AG04450 (cell line): ENCODE results near the gene CPPED1. TPM values are rescaled to one million over a fixed set of nuclear protein-coding genes. Genes with fewer than 3 reads are reported as not detected.

Experiments
- CTCF ChIA-PET: fragments of 300-600, 350-600 bp; formaldehyde crosslinking; extraction: SDS; loops from one replicate; lab custom pipeline; 2022; ENCODE audit warnings: antibody characterized with exemption, inconsistent platforms; lab: Charles Lee
- POLR2A ChIA-PET: fragments of 350-600 bp; formaldehyde crosslinking; extraction: SDS; loops from one replicate; lab custom pipeline; 2021; ENCODE audit warnings: antibody characterized with exemption, inconsistent platforms; lab: Yijun Ruan, JAX
- DNase-seq: peaks from one replicate; pipeline ENCODE4 v3.0.0-alpha.2; 2011; ENCODE audit warnings: low read depth, low spot score
- H3K27ac ChIP-seq: one replicate; pipeline ENCODE4 v1.5.1; 2012; ENCODE audit warnings: low read depth, low read length, control low read depth
- H3K27me3 ChIP-seq: one replicate; pipeline ENCODE4 v1.6.0; 2012; ENCODE audit warnings: low read length; ENCODE audit not compliant: control insufficient read depth, insufficient read depth
- H3K4me3 ChIP-seq: 2 replicates; pipeline ENCODE4 v1.5.1; 2011; ENCODE audit warnings: mild to moderate bottlenecking, low read depth, low read length, control low read depth
- H3K9me3 ChIP-seq: 2 replicates; pipeline ENCODE4 v1.5.1; 2012; ENCODE audit warnings: low read length; ENCODE audit not compliant: control insufficient read depth, insufficient read depth
- CTCF ChIP-seq: IDR thresholded peaks from 2 replicates; pipeline ENCODE4 v1.5.1; 2011; ENCODE audit warnings: low read depth, low read length, control low read depth, inconsistent platforms
- polyA plus RNA-seq: library from polyadenylated mRNA; depleted of rRNA; stranded (reverse); fragments of >200 nt; gene quantifications from 2 replicates; pipeline ENCODE4 v1.2.3, GENCODE V29; 2011

CPPED1 gene
- polyA plus RNA-seq, 1 experiment: 7.7 TPM

GRCh38 chr16:12651765-12652512 lies 151.7 kb downstream of the CPPED1 start:
- DNase-seq: no peak
- H3K4me3 ChIP-seq: no peak overlapping the region
- no peak for TF ChIP-seq CTCF
- ChIA-PET CTCF (no interaction called here), POLR2A (no interaction called here)
- peaks cover 26% of the 10 kb centered on the region for H3K9me3 ChIP-seq
- no peak overlapping the region for H3K27ac ChIP-seq
- no peaks in the 10 kb centered on the region for H3K27me3 ChIP-seq

- CTCF ChIA-PET: no interaction called here
- H3K9me3 ChIP-seq: peaks cover 18% of the 10 kb centered on the region
- no peak for DNase-seq
- POLR2A ChIA-PET: no interaction called here
- no peak overlapping the region for H3K4me3 ChIP-seq
- TF ChIP-seq CTCF: no peak
- no peak overlapping the region for H3K27ac ChIP-seq
- no peaks in the 10 kb centered on the region for H3K27me3 ChIP-seq
These were observed 154.3 kb downstream of the CPPED1 start for GRCh38 chr16:12649356-12649755.

- Histone ChIP-seq H3K27me3 (no peaks in the 10 kb centered on the region), H3K27ac (no peak overlapping the region), H3K4me3 (no peak overlapping the region), H3K9me3 (peaks cover 31% of the 10 kb centered on the region)
- CTCF ChIA-PET: no interaction called here
- DNase-seq: no peak
- POLR2A ChIA-PET: no interaction called here
- no peak for TF ChIP-seq CTCF
These were observed 157.0 kb downstream of the CPPED1 start for GRCh38 chr16:12646490-12647274.

GRCh38 chr16:12646098-12646489 lies 157.6 kb downstream of the CPPED1 start:
- CTCF ChIA-PET: no interaction called here
- H3K27me3 ChIP-seq: no peaks in the 10 kb centered on the region
- H3K4me3 ChIP-seq: no peak overlapping the region
- no peak for DNase-seq
- POLR2A ChIA-PET: no interaction called here
- TF ChIP-seq CTCF: no peak
- no peak overlapping the region for H3K27ac ChIP-seq
- peaks cover 31% of the 10 kb centered on the region for H3K9me3 ChIP-seq

GRCh38 chr16:12643034-12643455 lies 160.6 kb downstream of the CPPED1 start:
- no peak for TF ChIP-seq CTCF
- POLR2A ChIA-PET: no interaction called here

More at GRCh38 chr16:12643034-12643455, 160.6 kb downstream of the CPPED1 start:
- no peak for DNase-seq
- Histone ChIP-seq H3K4me3 (no peak overlapping the region), H3K27me3 (no peaks in the 10 kb centered on the region), H3K27ac (no peak overlapping the region), H3K9me3 (peaks cover 18% of the 10 kb centered on the region)
- CTCF ChIA-PET: no interaction called here
